IMR-90 (cell line): ENCODE results near the gene FOXP1. TPM values are rescaled to one million over a fixed set of nuclear protein-coding genes. Genes with fewer than 3 reads are reported as not detected.

Experiments
- ATAC-seq: fragments of 200-7000 bp; cut with Tn5 transposase; 2 replicates; pipeline ENCODE4 v1.9.1; 2020; ENCODE audit warnings: low read depth, mild to moderate bottlenecking, moderate library complexity
- BruUV-seq: library from RNA; stranded (reverse); fragments of 400-500 nt; replicated peaks from 2 replicates; lab custom pipeline; 2021; lab: Mats Ljungman, UMichigan
- CTCF ChIA-PET: fragments of 300-600 bp; formaldehyde crosslinking; extraction: SDS; loops from one replicate; lab custom pipeline; 2021; ENCODE audit warnings: antibody characterized with exemption; lab: Yijun Ruan, JAX
- POLR2A ChIA-PET: fragments of 300-600 bp; sonication (Branson Sonifier 250); formaldehyde crosslinking; loops from one replicate; lab custom pipeline; 2022; ENCODE audit warnings: antibody characterized with exemption; ENCODE audit not compliant: unreplicated experiment; lab: Charles Lee
- DNase-seq: peaks from one replicate; pipeline ENCODE4 v3.0.0; 2013
- H2AFZ ChIP-seq: replicated peaks from 2 replicates; pipeline ENCODE3; 2013; ENCODE audit warnings: low read length, mild to moderate bottlenecking; ENCODE audit not compliant: poor library complexity
- H2AK5ac ChIP-seq: 2 replicates; pipeline ENCODE4 v1.6.1; 2013; ENCODE audit warnings: low read depth, low read length, inconsistent platforms
- H2AK9ac ChIP-seq: replicated peaks from 2 replicates; pipeline ENCODE3; 2013; ENCODE audit warnings: mild to moderate bottlenecking, low read depth, low read length, moderate library complexity; ENCODE audit not compliant: poor library complexity
- H2BK120ac ChIP-seq: 2 replicates; pipeline ENCODE4 v1.6.1; 2013; ENCODE audit warnings: low read depth, low read length, inconsistent platforms
- H2BK15ac ChIP-seq: 3 replicates; pipeline ENCODE4 v1.6.1; 2013; ENCODE audit warnings: low read depth, low read length, inconsistent platforms
- H2BK20ac ChIP-seq: 2 replicates; pipeline ENCODE4 v1.6.1; 2013; ENCODE audit warnings: low read depth, mild to moderate bottlenecking, inconsistent platforms, low read length, moderate library complexity
- H2BK5ac ChIP-seq: 2 replicates; pipeline ENCODE4 v1.6.1; 2013; ENCODE audit warnings: mild to moderate bottlenecking, low read depth, low read length, inconsistent platforms; ENCODE audit not compliant: poor library complexity, severe bottlenecking
- H3K14ac ChIP-seq: replicated peaks from 2 replicates; pipeline ENCODE4 v1.6.1; 2013; ENCODE audit warnings: low read depth, low read length, inconsistent platforms
- H3K18ac ChIP-seq: 2 replicates; pipeline ENCODE4 v1.6.1; 2013; ENCODE audit warnings: low read depth, low read length, control low read depth
- H3K23ac ChIP-seq: 2 replicates; pipeline ENCODE4 v1.6.1; 2013; ENCODE audit warnings: low read depth, low read length, inconsistent platforms
- H3K27ac ChIP-seq: 2 replicates; pipeline ENCODE4 v1.5.1; 2013; ENCODE audit warnings: mild to moderate bottlenecking, control low read depth, low read length; ENCODE audit not compliant: insufficient read depth
- H3K27me3 ChIP-seq: 2 replicates; pipeline ENCODE4 v1.6.1; 2013; ENCODE audit warnings: low read length; ENCODE audit not compliant: control insufficient read depth, insufficient read depth
- H3K36me3 ChIP-seq: 2 replicates; pipeline ENCODE4 v1.6.1; 2013; ENCODE audit warnings: low read length, mixed read lengths; ENCODE audit not compliant: control insufficient read depth, insufficient read depth
- H3K4ac ChIP-seq: 2 replicates; pipeline ENCODE4 v1.6.1; 2013; ENCODE audit warnings: low read depth, low read length, inconsistent platforms
- H3K4me1 ChIP-seq: 2 replicates; pipeline ENCODE4 v1.6.1; 2013; ENCODE audit warnings: low read length, mixed read lengths; ENCODE audit not compliant: control insufficient read depth, insufficient read depth
- H3K4me2 ChIP-seq: 2 replicates; pipeline ENCODE4 v1.6.1; 2013; ENCODE audit warnings: low read depth, mild to moderate bottlenecking, control low read depth, low read length, moderate library complexity
- H3K4me3 ChIP-seq: 2 replicates; pipeline ENCODE4 v1.5.1; 2013; ENCODE audit warnings: low read depth, mild to moderate bottlenecking, control low read depth, low read length, moderate library complexity; ENCODE audit not compliant: insufficient read depth
- H3K56ac ChIP-seq: 2 replicates; pipeline ENCODE4 v1.6.1; 2013; ENCODE audit warnings: low read length, inconsistent platforms; ENCODE audit not compliant: insufficient read depth; ENCODE audit errors: extremely low read depth
- H3K79me1 ChIP-seq, 2 experiments: 2 replicates each; pipeline ENCODE4 v1.6.1; 2013; ENCODE audit warnings: low read length in 2 of 2, inconsistent platforms in 1 of 2, low read depth in 1 of 2
- H3K9ac ChIP-seq: 2 replicates; pipeline ENCODE4 v1.6.1; 2013; ENCODE audit warnings: low read depth, low read length, control low read depth
- H3K9me1 ChIP-seq: 2 replicates; pipeline ENCODE4 v1.6.1; 2013; ENCODE audit warnings: low read length, inconsistent platforms; ENCODE audit not compliant: insufficient read depth
- H3K9me3 ChIP-seq: 2 replicates; pipeline ENCODE4 v1.6.1; 2013; ENCODE audit warnings: low read length; ENCODE audit not compliant: control insufficient read depth, insufficient read depth
- H4K20me1 ChIP-seq: 2 replicates; pipeline ENCODE4 v1.6.1; 2013; ENCODE audit warnings: low read length, inconsistent platforms; ENCODE audit not compliant: insufficient read depth
- H4K5ac ChIP-seq: 2 replicates; pipeline ENCODE4 v1.6.1; 2013; ENCODE audit warnings: mild to moderate bottlenecking, low read depth, low read length, control low read depth
- H4K8ac ChIP-seq, 2 experiments: 2 replicates each; pipeline ENCODE4 v1.6.1; 2013; ENCODE audit warnings: low read depth in 2 of 2, low read length in 2 of 2, control low read depth in 1 of 2, inconsistent platforms in 1 of 2
- H4K91ac ChIP-seq: 2 replicates; pipeline ENCODE4 v1.6.1; 2013; ENCODE audit warnings: low read depth, low read length, inconsistent platforms; ENCODE audit not compliant: insufficient read depth
- BHLHE40 ChIP-seq: fragments of 150-350 bp; IDR thresholded peaks from 2 replicates; pipeline ENCODE4 v1.6.1; 2016; ENCODE audit warnings: mild to moderate bottlenecking, low read depth, low read length
- CEBPB ChIP-seq: IDR thresholded peaks from 2 replicates; pipeline ENCODE4 v1.6.1; 2012; ENCODE audit warnings: low read depth, low read length, improper control_type of control experiment
- CHD1 ChIP-seq: IDR thresholded peaks from 2 replicates; pipeline ENCODE4 v1.6.1; 2012; ENCODE audit warnings: low read depth, low read length, improper control_type of control experiment
- CTCF ChIP-seq: conservative IDR thresholded peaks from 2 replicates; pipeline ENCODE4 v1.5.1; 2012; ENCODE audit warnings: mild to moderate bottlenecking, low read depth, low read length, improper control_type of control experiment
- MAZ ChIP-seq: IDR thresholded peaks from 2 replicates; pipeline ENCODE4 v1.6.1; 2012; ENCODE audit warnings: low read depth, mild to moderate bottlenecking, low read length, improper control_type of control experiment, moderate library complexity, borderline replicate concordance
- POLR2A ChIP-seq: IDR thresholded peaks from 2 replicates; pipeline ENCODE4 v1.6.1; 2012; ENCODE audit warnings: mild to moderate bottlenecking, low read depth, low read length
- RCOR1 ChIP-seq: IDR thresholded peaks from 2 replicates; pipeline ENCODE4 v1.6.1; 2012; ENCODE audit warnings: mild to moderate bottlenecking, low read length, improper control_type of control experiment; ENCODE audit not compliant: insufficient replicate concordance
- RFX5 ChIP-seq: IDR thresholded peaks from 2 replicates; pipeline ENCODE4 v1.8.0; 2012; ENCODE audit warnings: low read depth, mild to moderate bottlenecking, low read length, moderate library complexity
- SMC3 ChIP-seq: fragments of 150-350 bp; IDR thresholded peaks from 2 replicates; pipeline ENCODE4 v1.6.1; 2016; ENCODE audit warnings: low read depth, mild to moderate bottlenecking, antibody characterized with exemption, low read length, moderate library complexity
- WGBS, 2 experiments: methylation state at CpG; one replicate each; pipeline versions ENCODE4 v1.1.5 to v1.1.7; 2013; ENCODE audit warnings: missing lambda C conversion rate in 2 of 2; ENCODE audit not compliant: insufficient read length in 1 of 2; ENCODE audit errors: extremely low coverage in 2 of 2; 5-methylcytosine and 5-hydroxymethylcytosine counted together
- dilution Hi-C: fragments of 300-500 bp; cut with HindIII; formaldehyde crosslinking; loops from one replicate; pipeline ENCODE4 v1.14.3; 2018; ENCODE audit warnings: low sequenced_read_pairs; ENCODE audit not compliant: unreplicated experiment
- in situ Hi-C: fragments of 300-500 bp; cut with MboI; formaldehyde crosslinking; loops from 3 replicates; pipeline ENCODE4 v1.14.3; 2019; ENCODE audit warnings: low sequenced_read_pairs, inconsistent platforms, mixed read lengths
- intact Hi-C: fragments of 100-400 bp; cut with micrococcal nuclease; formaldehyde crosslinking; loops from 2 replicates; pipeline ENCODE4 v1.10.0; 2022
- polyA plus RNA-seq, 3 experiments: library from polyadenylated mRNA; depleted of rRNA; stranded (reverse); fragments of >200 nt; gene quantifications; 2 replicates each; pipeline ENCODE4 v1.2.3, GENCODE V29; 2012; ENCODE audit warnings: low replicate concordance in 1 of 3
- total RNA-seq: library from RNA; depleted of rRNA; stranded (reverse); fragments of >200 nt; gene quantifications from 2 replicates; pipeline ENCODE4 v1.2.3, GENCODE V29; 2012
- TF ChIP-seq, protein P1 (sequence below): fragments of 150-350 bp; IDR thresholded peaks from 2 replicates; pipeline ENCODE4 v1.6.1; 2016; ENCODE audit warnings: low read depth, mild to moderate bottlenecking, low read length, moderate library complexity, borderline replicate concordance
- TF ChIP-seq, protein P2 (sequence below): fragments of 150-350 bp; IDR thresholded peaks from 2 replicates; pipeline ENCODE4 v1.6.1; 2017; ENCODE audit warnings: mild to moderate bottlenecking, antibody characterized with exemption, low read length, low read depth

FOXP1 gene
- total and polyA plus RNA-seq, 2 of the 4 experiments (the other 2 are of a cell fraction) = 37.0 to 132 TPM

DNA sequence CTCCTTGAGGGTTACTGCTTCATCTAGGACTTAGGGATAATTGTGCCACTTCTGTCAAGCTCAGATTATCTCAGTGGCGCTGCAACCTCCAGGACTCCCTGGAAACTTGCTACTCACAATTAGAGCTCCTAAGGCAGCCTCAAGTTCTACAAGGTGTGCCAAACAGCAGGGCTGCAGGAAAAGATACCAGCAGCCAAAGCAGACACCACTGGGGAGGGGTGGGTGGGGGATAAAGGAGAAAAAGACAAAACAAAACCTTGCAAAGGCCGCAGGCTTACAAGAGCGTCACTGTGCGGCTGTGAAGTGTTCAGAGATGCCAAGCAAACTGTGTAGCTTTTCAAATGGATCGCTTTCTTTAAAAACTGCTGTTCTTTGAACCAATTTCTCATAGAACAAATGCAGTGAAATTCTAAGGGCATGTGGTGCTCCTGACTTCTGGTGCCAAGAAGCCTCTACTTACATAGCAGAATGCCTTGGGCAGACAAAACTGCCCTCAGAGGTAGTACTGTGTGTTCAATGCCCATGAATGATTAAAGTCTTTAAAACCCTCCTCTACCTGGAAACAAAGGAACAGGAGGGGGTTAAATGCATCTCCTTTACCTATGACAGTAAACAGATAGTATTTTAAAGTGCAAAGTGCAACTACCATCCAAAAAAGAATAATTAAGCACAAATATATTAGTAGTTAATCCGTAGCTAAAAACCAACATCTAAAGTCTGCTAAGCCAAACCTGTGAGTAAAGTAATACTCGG is 353.4 kb downstream of the FOXP1 start:
- H2BK20ac ChIP-seq = no peak overlapping the region
- no peak overlapping the region for H2BK15ac ChIP-seq
- ChIA-PET POLR2A (no interaction called here), CTCF (interaction anchor here (0.6 to 1.2 kb wide), 3 partner anchors 13 to 167 kb away, joined by 4 to 7 read pairs (median 4); no protein-coding TSS in a partner anchor)
- H3K56ac ChIP-seq = no peak overlapping the region
- no peak overlapping the region for H3K14ac ChIP-seq
- intact Hi-C loops = loop anchor here (5.0 kb wide), 2 partner anchors 98 to 168 kb away; no protein-coding TSS in a partner anchor
- ATAC-seq = no peak
- no peaks in the 10 kb centered on the region for H4K20me1 ChIP-seq
- dilution Hi-C loops = no loop called here
- no peak overlapping the region for H3K4me3 ChIP-seq
- no peaks in the 10 kb centered on the region for H3K27me3 ChIP-seq
- 0 out of 2 replicates have a peak overlapping the region, but pooled peaks have one; percentile 9 for H2AK5ac ChIP-seq
- H4K8ac ChIP-seq = no peak overlapping the region
- no peak overlapping the region for H3K27ac ChIP-seq
- peaks cover 14% of the 10 kb centered on the region for H3K9me1 ChIP-seq
- in situ Hi-C loops = no loop called here
- no peak for DNase-seq
- TF ChIP-seq BHLHE40 (no peak), RFX5 (no peak), CEBPB (no peak), POLR2A (no peak), CHD1 (no peak), CTCF (no peak), MAZ (no peak), SMC3 (no peak), RCOR1 (no peak)
- TF ChIP-seq, protein P1, sequence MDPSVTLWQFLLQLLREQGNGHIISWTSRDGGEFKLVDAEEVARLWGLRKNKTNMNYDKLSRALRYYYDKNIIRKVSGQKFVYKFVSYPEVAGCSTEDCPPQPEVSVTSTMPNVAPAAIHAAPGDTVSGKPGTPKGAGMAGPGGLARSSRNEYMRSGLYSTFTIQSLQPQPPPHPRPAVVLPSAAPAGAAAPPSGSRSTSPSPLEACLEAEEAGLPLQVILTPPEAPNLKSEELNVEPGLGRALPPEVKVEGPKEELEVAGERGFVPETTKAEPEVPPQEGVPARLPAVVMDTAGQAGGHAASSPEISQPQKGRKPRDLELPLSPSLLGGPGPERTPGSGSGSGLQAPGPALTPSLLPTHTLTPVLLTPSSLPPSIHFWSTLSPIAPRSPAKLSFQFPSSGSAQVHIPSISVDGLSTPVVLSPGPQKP = no peak
- TF ChIP-seq, protein P2, sequence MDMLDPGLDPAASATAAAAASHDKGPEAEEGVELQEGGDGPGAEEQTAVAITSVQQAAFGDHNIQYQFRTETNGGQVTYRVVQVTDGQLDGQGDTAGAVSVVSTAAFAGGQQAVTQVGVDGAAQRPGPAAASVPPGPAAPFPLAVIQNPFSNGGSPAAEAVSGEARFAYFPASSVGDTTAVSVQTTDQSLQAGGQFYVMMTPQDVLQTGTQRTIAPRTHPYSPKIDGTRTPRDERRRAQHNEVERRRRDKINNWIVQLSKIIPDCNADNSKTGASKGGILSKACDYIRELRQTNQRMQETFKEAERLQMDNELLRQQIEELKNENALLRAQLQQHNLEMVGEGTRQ = no peak
- H3K9ac ChIP-seq = no peak overlapping the region
- no peak overlapping the region for H2BK120ac ChIP-seq
- H2AK9ac ChIP-seq = no peak overlapping the region
- no peak overlapping the region for H3K18ac ChIP-seq
- no peak overlapping the region for H2BK5ac ChIP-seq
- H4K5ac ChIP-seq = no peak overlapping the region
- peaks cover 3% of the 10 kb centered on the region; the same call in 1 of the 2 replicates for H3K36me3 ChIP-seq
- peaks cover 9 to 37% of the 10 kb centered on the region in 2 experiments; a peak in 3 of 4 replicates for H3K79me1 ChIP-seq
- no peak overlapping the region for H4K91ac ChIP-seq
- H3K4me1 ChIP-seq = peaks cover 17% of the 10 kb centered on the region
- no peak overlapping the region for H3K4me2 ChIP-seq
- no peaks in the 10 kb centered on the region for H3K9me3 ChIP-seq
- no peak overlapping the region for H2AFZ ChIP-seq
- no peak overlapping the region for H3K4ac ChIP-seq
- no peak overlapping the region for H3K23ac ChIP-seq
- no TSS peak for BruUV-seq
- 100% methylated on average over 3 of the region's 7 CpGs; no CpG with 5 or more reads in 1 of the 2 experiments for WGBS, 2 experiments
